Omental fat pad (tissue), 4 donors: ENCODE data around the gene CREB3. TPM values are rescaled to one million over a fixed set of nuclear protein-coding genes. Genes with fewer than 3 reads are reported as not detected.

Source experiments
- ATAC-seq: fragments of 150-250 bp; one replicate; pipeline ENCODE4 v1.9.1; 2016; ENCODE audit warnings: mild to moderate bottlenecking, moderate library complexity; ENCODE audit not compliant: low FRiP score
- DNase-seq: peaks from one replicate; pipeline ENCODE4 v3.0.0-alpha.2; 2019; ENCODE audit warnings: low spot score
- CTCF ChIP-seq, 3 donors: fragments of 450-650 bp; IDR thresholded peaks; one replicate each; pipeline ENCODE4 v1.5.1; 2016 to 2017; ENCODE audit warnings: antibody characterized with exemption in 3 of 3, mild to moderate bottlenecking in 3 of 3, moderate library complexity in 2 of 3
- total RNA-seq, 4 donors: library from RNA; depleted of rRNA; stranded (reverse); fragments of >200 nt; gene quantifications; one replicate each; pipeline ENCODE4 v1.1.0, GENCODE V29; 2016

The CREB3 gene
- total RNA-seq, 4 donors from 2014 or later, result 43.2 to 48.3 (median 45.8) TPM

GRCh38 chr9:35771075-35771433 lies 38.6 kb downstream of the CREB3 start:
- DNase-seq, result no peak
- ATAC-seq, result peak; percentile 65
- no peak for TF ChIP-seq CTCF (IDR thresholded peaks at IDR 0.05)

GRCh38 chr9:35771534-35771933 lies 39.1 kb downstream of the CREB3 start:
- ATAC-seq (no peak), DNase-seq (no peak)
- no peak for TF ChIP-seq CTCF (IDR thresholded peaks at IDR 0.05)

DNA sequence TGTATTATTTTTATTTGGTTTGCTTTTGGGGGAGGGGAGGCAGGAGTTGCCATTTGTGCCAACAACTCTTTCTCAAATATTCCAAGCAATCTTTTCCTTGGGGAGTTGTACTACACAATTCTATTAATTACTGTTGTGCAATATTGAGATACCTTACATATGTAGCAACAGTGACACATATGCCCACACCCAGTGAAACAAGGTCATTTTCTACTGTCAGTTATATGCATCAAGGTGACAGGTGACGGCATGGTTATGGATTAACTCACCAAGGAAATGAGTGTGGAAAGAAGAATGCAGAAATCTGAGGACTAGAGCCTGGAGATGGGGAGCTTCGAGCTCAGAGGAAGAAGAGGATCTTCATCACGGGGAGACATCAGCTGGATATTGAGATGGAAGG lies 39.5 kb downstream of the CREB3 start:
- TF ChIP-seq CTCF (IDR thresholded peaks at IDR 0.05), result no peak
- ATAC-seq (peak; percentile 81), DNase-seq (no peak)

DNA sequence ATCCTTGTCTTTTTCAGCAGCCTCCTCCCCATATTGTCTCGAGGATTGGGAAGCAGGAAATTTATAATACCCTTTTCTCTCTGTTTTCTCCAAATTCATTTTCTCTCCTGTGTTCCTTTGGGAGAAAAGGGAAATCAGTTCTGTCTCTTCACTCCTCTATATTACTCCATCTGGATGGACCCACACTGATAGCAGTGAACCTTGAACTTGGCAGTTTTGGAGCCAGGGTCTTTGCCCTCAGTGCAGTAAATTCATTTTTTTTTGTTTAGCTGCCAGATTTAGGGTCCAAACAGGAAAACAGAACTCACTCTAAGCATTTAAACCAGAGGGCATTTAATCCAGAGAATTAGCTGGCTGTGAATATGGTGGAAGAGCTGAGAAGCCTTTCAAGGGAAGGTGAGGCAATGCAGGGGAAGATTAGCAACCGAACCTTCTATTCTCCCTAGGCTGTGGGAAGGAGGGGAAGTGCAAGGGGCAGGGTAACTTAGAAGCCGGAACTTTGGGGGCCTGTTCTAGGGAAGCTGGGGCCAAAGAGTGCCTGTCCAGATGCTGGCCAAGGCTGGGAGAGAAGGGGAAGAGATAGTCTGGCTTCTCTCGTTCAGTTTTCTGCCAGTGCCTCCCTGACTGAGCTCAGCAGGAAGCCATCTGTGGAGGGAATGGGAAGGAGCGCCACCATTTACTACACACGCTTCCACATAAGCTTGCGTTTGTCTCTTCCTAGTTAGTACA lies 42.6 kb downstream of the CREB3 start:
- DNase-seq (no peak), ATAC-seq (no peak)
- no peak for TF ChIP-seq CTCF (IDR thresholded peaks at IDR 0.05)

GRCh38 chr9:35776018-35776417 lies 43.6 kb downstream of the CREB3 start:
- no peak for TF ChIP-seq CTCF (IDR thresholded peaks at IDR 0.05)
- no peak for ATAC-seq
- no peak for DNase-seq

DNA sequence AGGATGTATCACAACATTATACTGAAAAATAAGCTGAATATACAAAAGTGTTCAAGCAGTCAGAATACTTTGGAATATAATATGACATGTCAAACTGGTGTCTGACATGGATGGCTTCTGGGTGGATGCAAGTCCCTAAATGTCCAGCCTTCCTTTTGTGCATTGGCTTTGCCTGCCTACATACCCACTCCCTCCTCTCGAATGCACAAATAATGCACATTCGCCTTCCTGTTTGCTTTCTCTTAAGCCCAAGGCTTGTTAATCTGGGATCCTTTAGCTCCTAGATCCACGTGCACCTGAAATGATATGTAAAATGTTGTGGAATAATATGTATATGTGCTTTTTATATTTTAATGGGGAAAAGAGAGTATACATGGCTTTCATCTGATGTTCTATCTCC lies 46.0 kb downstream of the CREB3 start:
- ATAC-seq, result no peak
- DNase-seq, result no peak
- TF ChIP-seq CTCF (IDR thresholded peaks at IDR 0.05), result no peak

GRCh38 chr9:35781066-35781465 lies 48.6 kb downstream of the CREB3 start:
- ATAC-seq (no peak), DNase-seq (no peak)
- no peak for TF ChIP-seq CTCF (IDR thresholded peaks at IDR 0.05)
